K562 (cell line): Measurements from ENCODE around the gene ELF2. TPM values are rescaled to one million over a fixed set of nuclear protein-coding genes. Genes with fewer than 3 reads are reported as not detected.

Experiments
- ATAC-seq: fragments of 200-7000 bp; cut with Tn5 transposase; 3 replicates; pipeline ENCODE4 v1.9.1; 2020; ENCODE audit warnings: moderate library complexity
- BruUV-seq: library from RNA; stranded (reverse); fragments of 400-500 nt; replicated peaks from 2 replicates; lab custom pipeline; 2021; lab: Mats Ljungman, UMichigan
- CTCF ChIA-PET: fragments of 300-600 bp; formaldehyde crosslinking; extraction: SDS; loops from one replicate; lab custom pipeline; 2021; ENCODE audit warnings: low intra/inter-chr PET ratio; lab: Yijun Ruan, JAX
- POLR2A ChIA-PET: fragments of 300-600, 350-650 bp; sonication (Branson Sonifier 250); formaldehyde crosslinking; extraction: SDS; loops from one replicate; lab custom pipeline; 2021; ENCODE audit warnings: antibody characterized with exemption, inconsistent platforms; lab: Yijun Ruan, JAX
- DNase-seq, 4 experiments: peaks; one replicate each; pipeline versions ENCODE4 v3.0.0 to v3.0.0-alpha.2; 2011 to 2018; ENCODE audit warnings: low spot score in 3 of 4, mixed read lengths in 3 of 4; ENCODE audit errors: extremely low read depth in 1 of 4
- FAIRE-seq: peaks from 2 replicates; lab custom pipeline; 2011; peaks lifted over from hg19 to GRCh38; lab: Jason Lieb, UNC
- H2AFZ ChIP-seq: 2 replicates; pipeline ENCODE4 v1.6.0; 2011; ENCODE audit warnings: low read depth, low read length, control low read depth, inconsistent platforms
- H3K27ac ChIP-seq: fragments of 200-600 bp; 3 replicates; pipeline ENCODE4 v1.8.0; 2011; ENCODE audit warnings: low read depth, mild to moderate bottlenecking, control low read depth, inconsistent platforms, low read length, moderate library complexity, mixed read lengths; ENCODE audit errors: extremely low read depth
- H3K27me3 ChIP-seq, 2 experiments: fragments of 300-600 bp in 1 of 2; 2 replicates in 1 of 2; 3 replicates in 1 of 2; pipeline versions ENCODE4 v1.6.0 to v1.8.0; 2011; ENCODE audit warnings: inconsistent platforms in 2 of 2, low read length in 2 of 2, mild to moderate bottlenecking in 1 of 2, mixed read lengths in 1 of 2, moderate library complexity in 1 of 2; ENCODE audit not compliant: control insufficient read depth in 2 of 2, insufficient read depth in 2 of 2
- H3K36me3 ChIP-seq: fragments of 300-600 bp; 3 replicates; pipeline ENCODE4 v1.8.0; 2011; ENCODE audit warnings: mild to moderate bottlenecking, low read length, inconsistent platforms; ENCODE audit not compliant: control insufficient read depth, insufficient read depth
- H3K4me1 ChIP-seq, 2 experiments: fragments of 200-600 bp in 1 of 2; replicated peaks in 1 of 2; 2 replicates in 1 of 2; 3 replicates in 1 of 2; pipeline versions ENCODE4 v1.5.1 to v1.8.0; 2011; ENCODE audit warnings: inconsistent platforms in 2 of 2, low read length in 2 of 2, mild to moderate bottlenecking in 1 of 2, mixed read lengths in 1 of 2, moderate library complexity in 1 of 2; ENCODE audit not compliant: control insufficient read depth in 2 of 2, insufficient read depth in 2 of 2
- H3K4me2 ChIP-seq: 2 replicates; pipeline ENCODE4 v1.6.1; 2011; ENCODE audit warnings: low read length, control low read depth, inconsistent platforms, mixed read lengths; ENCODE audit not compliant: insufficient read depth
- H3K4me3 ChIP-seq: fragments of 200-600 bp; sonication (generic), shearing (Covaris generic); 2 replicates; pipeline ENCODE4 v1.5.1; 2016; ENCODE audit warnings: control low read depth, inconsistent platforms
- H3K79me2 ChIP-seq: fragments of 200-600 bp; 3 replicates; pipeline ENCODE4 v1.8.0; 2011; ENCODE audit warnings: low read length, inconsistent platforms; ENCODE audit not compliant: control insufficient read depth, insufficient read depth
- H3K9ac ChIP-seq, 2 experiments: 2 replicates each; pipeline versions ENCODE4 v1.6.0 to v1.6.1; 2011; ENCODE audit warnings: low read depth in 2 of 2, low read length in 2 of 2, control low read depth in 1 of 2, inconsistent platforms in 1 of 2, mild to moderate bottlenecking in 1 of 2, mixed read lengths in 1 of 2; ENCODE audit not compliant: insufficient read depth in 1 of 2
- H3K9me1 ChIP-seq: one replicate; pipeline ENCODE4 v1.6.0; 2011; ENCODE audit warnings: inconsistent platforms, mild to moderate bottlenecking, low read length, moderate library complexity; ENCODE audit not compliant: control insufficient read depth, insufficient read depth
- H3K9me3 ChIP-seq: replicated peaks from 2 replicates; pipeline ENCODE4 v1.5.1; 2011; ENCODE audit warnings: low read depth, low read length, inconsistent platforms; ENCODE audit not compliant: control insufficient read depth, insufficient read depth
- H4K20me1 ChIP-seq: replicated peaks from 2 replicates; pipeline ENCODE4 v1.6.1; 2011; ENCODE audit warnings: low read length, inconsistent platforms, mixed read lengths; ENCODE audit not compliant: control insufficient read depth, insufficient read depth
- C11orf30 ChIP-seq: fragments of 450-650 bp; IDR thresholded peaks from 2 replicates; pipeline ENCODE4 v1.6.1; 2016; ENCODE audit warnings: low read depth, mild to moderate bottlenecking
- CHAMP1 ChIP-seq: fragments of 450-650 bp; IDR thresholded peaks from 2 replicates; pipeline ENCODE4 v1.6.1; 2016; ENCODE audit warnings: mild to moderate bottlenecking
- CREM ChIP-seq: IDR thresholded peaks from 2 replicates; pipeline ENCODE4 v1.6.1; 2014; ENCODE audit warnings: antibody characterized with exemption, low read depth
- LCOR ChIP-seq: sonication (generic); formaldehyde crosslinking; IDR thresholded peaks from 2 replicates; pipeline ENCODE4 v1.8.0; 2022; ENCODE audit warnings: mild to moderate bottlenecking, missing genetic modification reagents
- NFIC ChIP-seq: fragments of 450-650 bp; IDR thresholded peaks from 2 replicates; pipeline ENCODE4 v1.6.1; 2017; ENCODE audit warnings: mild to moderate bottlenecking, inconsistent platforms
- NR2C1 ChIP-seq, 2 experiments: fragments of 450-650 bp; IDR thresholded peaks; 2 replicates each; pipeline ENCODE4 v1.6.1; 2017; ENCODE audit warnings: mild to moderate bottlenecking in 2 of 2, antibody characterized with exemption in 1 of 2, inconsistent platforms in 1 of 2, missing compliant biosample characterization in 1 of 2, missing genetic modification characterization in 1 of 2
- RAD21 ChIP-seq, 2 experiments: fragments of 250-450 bp in 1 of 2; fragments of 450-650 bp in 1 of 2; sonication (Bioruptor Pico) in 1 of 2; formaldehyde crosslinking in 1 of 2; IDR thresholded peaks in 1 of 2; conservative IDR thresholded peaks in 1 of 2; 2 replicates each; pipeline versions ENCODE4 v1.4.0 to v1.8.0; 2020 to 2022; ENCODE audit warnings: mild to moderate bottlenecking in 2 of 2, moderate library complexity in 1 of 2
- RFX1 ChIP-seq: fragments of 450-650 bp; IDR thresholded peaks from 2 replicates; pipeline ENCODE4 v1.6.1; 2016; ENCODE audit warnings: mild to moderate bottlenecking, moderate library complexity
- SPI1 ChIP-seq: IDR thresholded peaks from 2 replicates; pipeline ENCODE4 v1.6.1; 2011; ENCODE audit warnings: low read depth, low read length, control low read depth, borderline replicate concordance
- TBL1XR1 ChIP-seq, 2 experiments: IDR thresholded peaks; 2 replicates each; pipeline ENCODE4 v1.6.1; 2012; ENCODE audit warnings: improper control_type of control experiment in 2 of 2, low read length in 2 of 2, mild to moderate bottlenecking in 1 of 2
- TCF3 ChIP-seq: sonication (generic); formaldehyde crosslinking; IDR thresholded peaks from 2 replicates; pipeline ENCODE4 v1.4.0; 2020; ENCODE audit warnings: mild to moderate bottlenecking, missing genetic modification reagents
- ZNF766 ChIP-seq: fragments of 200-800 bp; sonication (Bioruptor generic); conservative IDR thresholded peaks from 2 replicates; pipeline ENCODE4 v1.6.1; 2016; ENCODE audit warnings: missing genetic modification characterization, missing compliant biosample characterization
- WGBS: fragments of 100-300 bp; shearing (Covaris generic); methylation state at CpG from one replicate; pipeline ENCODE4 v1.1.6; 2016; ENCODE audit warnings: low coverage, mixed read lengths; ENCODE audit not compliant: insufficient coverage; ENCODE audit errors: missing lambda C conversion rate; 5-methylcytosine and 5-hydroxymethylcytosine counted together
- in situ Hi-C: fragments of 300-500 bp; cut with MboI; formaldehyde crosslinking; loops from 4 replicates; pipeline ENCODE4 v1.15.0; 2018; ENCODE audit warnings: inconsistent platforms, mixed read lengths
- intact Hi-C: fragments of 100-400 bp; cut with micrococcal nuclease; formaldehyde crosslinking; loops from 2 replicates; pipeline ENCODE4 v1.14.2; 2022
- polyA plus RNA-seq, 8 experiments: library from polyadenylated mRNA; depleted of rRNA in 4 of 8; stranded (reverse) in 5 of 8; unstranded in 3 of 8; fragments of >200 nt; fragmentation: Nextera tagmentation in 2 of 8; fragmentation: Illumina TruSeq in 1 of 8; extraction: Ambion mirVana in 2 of 8; extraction: Trizol in 1 of 8; gene quantifications; 2 replicates each; pipeline versions ENCODE4 v1.2.1 to v1.2.3, GENCODE V29; 2011 to 2014; ENCODE audit warnings: inconsistent platforms in 1 of 8, missing spikeins in 1 of 8
- total RNA-seq, 7 experiments: library from RNA; depleted of rRNA in 6 of 7; stranded (reverse); fragments of >200 nt in 6 of 7; fragmentation: Illumina TruSeq in 2 of 7; extraction: Trizol in 2 of 7; gene quantifications; 2 replicates each; pipeline versions ENCODE4 v1.2.1 to v1.2.3, GENCODE V29; 2011 to 2021; ENCODE audit warnings: low replicate concordance in 1 of 7

ELF2 gene
- total and polyA plus RNA-seq, 9 of the 15 experiments (the other 6 are each of a cell fraction or from before 2014, with no cell fraction given), result 9.4 to 58.7 (median 41.6) TPM

GRCh38 chr4:139219450-139220055, 42.5 kb upstream of the ELF2 start:
- TF ChIP-seq C11orf30 (no peak), RAD21 (CRISPR knock-in tag; conservative IDR thresholded peaks at IDR 0.05 in 1 of 2, IDR thresholded peaks at IDR 0.05 in 1 of 2) (no peak), NFIC (peak; percentile 82)
- no peak for DNase-seq
- POLR2A ChIA-PET, result interaction anchor here (1.1 kb wide), 1 partner anchor 82 kb away, joined by 3 read pairs; the partner anchor contains the start of gene NAA15
- Histone ChIP-seq H3K79me2 (no peaks in the 10 kb centered on the region), H3K27ac (no peak overlapping the region), H4K20me1 (no peaks in the 10 kb centered on the region), H3K9me3 (no peaks in the 10 kb centered on the region), H3K36me3 (no peaks in the 10 kb centered on the region), H2AFZ (no peak overlapping the region), H3K9ac (no peak overlapping the region), H3K4me1 (peaks cover 0 to 10% of the 10 kb centered on the region in 2 experiments; a peak in 2 of 5 replicates), H3K4me2 (no peak overlapping the region), H3K4me3 (no peak overlapping the region), H3K9me1 (no peaks in the 10 kb centered on the region), H3K27me3 (no peaks in the 10 kb centered on the region)
- CTCF ChIA-PET, result no interaction called here
- FAIRE-seq, result no peak
- 27% methylated on average over 4 of the region's 4 CpGs for WGBS
- in situ Hi-C loops (no loop called here), intact Hi-C loops (loop anchor here (10.0 kb wide), 1 partner anchor 315 kb away; no protein-coding TSS in a partner anchor)
- no peak for ATAC-seq
- BruUV-seq, result no TSS peak

- Histone ChIP-seq H3K27ac (peak overlapping the region; percentile 66; the same call in 2 of the 3 replicates), H4K20me1 (no peaks in the 10 kb centered on the region), H3K9me3 (no peaks in the 10 kb centered on the region), H3K9ac (peak overlapping the region; percentile 35 to 71; a peak in 2 of 4 replicates), H3K79me2 (no peaks in the 10 kb centered on the region), H3K4me1 (peaks cover 8 to 21% of the 10 kb centered on the region in 2 experiments), H3K4me3 (no peak overlapping the region), H3K36me3 (no peaks in the 10 kb centered on the region), H2AFZ (peak overlapping the region; percentile 88), H3K27me3 (no peaks in the 10 kb centered on the region), H3K9me1 (no peaks in the 10 kb centered on the region), H3K4me2 (peak overlapping the region; percentile 51)
- DNase-seq (peak in 3 of 4 experiments; percentile 16 to 80 (median 70)), FAIRE-seq (peak; percentile 94), ATAC-seq (peak; percentile 96)
- intact Hi-C loops (loop anchor here (5.0 kb wide), 1 partner anchor 37 kb away; the partner anchor contains the start of gene ELF2), in situ Hi-C loops (no loop called here)
- CTCF ChIA-PET, result no interaction called here
- BruUV-seq, result no TSS peak
- WGBS, result 7% methylated on average over 7 of the region's 7 CpGs
- POLR2A ChIA-PET, result interaction anchor here (0.6 to 2.1 kb wide), 4 partner anchors 27 to 87 kb away, joined by 3 to 4 read pairs (median 4); partner anchors contain the start of gene NAA15
- TF ChIP-seq RFX1 (no peak), TCF3 (CRISPR knock-in tag) (no peak), ZNF766 (CRISPR knock-in tag) (peak; percentile 64; the same call in 1 of the 2 replicates), TBL1XR1 (IDR thresholded peaks at IDR 0.05; ENCODE audit: low read length in 2 of 2) (peak in 1 of 2 experiments; percentile 45; a peak in 1 of 4 replicates), CREM (peak; percentile 18; the same call in 1 of the 2 replicates), SPI1 (peak; percentile 87; the same call in 1 of the 2 replicates), CHAMP1 (peak; percentile 36; the same call in 1 of the 2 replicates), LCOR (CRISPR knock-in tag) (0 out of 2 replicates have a peak, but pooled peaks have one; percentile 37), NR2C1 (IDR thresholded peaks at IDR 0.05) (peak; percentile 55), NR2C1 (tag; IDR thresholded peaks at IDR 0.05) (peak; percentile 69)
These were observed 37.1 kb upstream of the ELF2 start for GRCh38 chr4:139214039-139214534.
